ENCODE measurements around the gene PHLPP1. TPM values are rescaled to one million over a fixed set of nuclear protein-coding genes. Genes with fewer than 3 reads are reported as not detected.

Gene PHLPP1
- total and polyA plus RNA-seq, 2 of the 13 experiments (the other 11 are each of a cell fraction or from before 2014, with no cell fraction given) = 9.8 to 18.5 TPM

DNA sequence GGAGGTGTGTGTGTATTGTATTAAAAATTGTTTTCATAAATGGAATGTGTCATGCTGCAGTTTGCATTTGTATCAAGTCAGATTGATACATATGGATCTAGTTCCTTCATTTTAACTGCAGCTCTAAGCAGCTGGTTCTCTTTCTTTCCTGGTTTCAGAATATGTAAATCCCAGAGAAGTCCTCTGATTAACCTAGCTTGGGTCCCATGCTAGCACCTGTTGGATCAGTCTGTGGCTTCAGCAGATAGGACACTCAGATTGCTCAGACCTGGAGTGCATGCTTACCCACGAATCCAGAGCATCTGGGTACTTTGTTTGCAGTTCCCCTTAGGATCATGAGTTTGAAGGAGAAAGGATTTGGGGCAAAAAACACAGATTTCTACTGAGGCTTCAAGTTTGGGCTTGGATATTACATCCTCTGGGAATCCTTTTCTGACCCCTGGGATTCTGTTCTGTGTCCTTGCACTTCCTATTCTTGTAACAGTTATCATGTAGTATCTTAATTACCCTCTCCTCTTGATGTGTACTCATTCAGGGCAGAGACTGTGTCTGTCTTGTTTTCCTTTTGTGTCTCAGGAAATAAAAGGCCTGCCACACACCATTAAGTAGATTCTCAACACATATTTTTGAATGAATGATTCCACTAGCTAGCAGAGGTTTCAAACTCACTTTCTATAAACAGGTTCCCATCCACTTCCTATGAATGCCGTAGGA lies 142.1 kb downstream of the PHLPP1 start:
- intact Hi-C loops (cut with micrococcal nuclease; ENCODE audit: unreplicated experiment) = no loop called here
- Histone ChIP-seq H3K4me3 (replicated peaks in 1 of 3; ENCODE audit: insufficient read depth in 1 of 3, low read depth in 2 of 3, low read length in 3 of 3) (no peak overlapping the region), H3K79me2 (ENCODE audit: insufficient read depth, low read length) (peaks cover 3% of the 10 kb centered on the region), H4K20me1 (ENCODE audit: insufficient read depth, low read length) (no peaks in the 10 kb centered on the region), H3K9me3 (ENCODE audit: low read length) (no peaks in the 10 kb centered on the region), H3K4me1 (ENCODE audit: insufficient read depth, low read length) (no peaks in the 10 kb centered on the region), H3K36me3 (replicated peaks in 1 of 2; ENCODE audit: control insufficient read depth in 1 of 2, insufficient read depth in 2 of 2, low read length in 2 of 2) (peaks cover 4 to 30% of the 10 kb centered on the region in 2 experiments; a peak in 2 of 5 replicates), H3K9ac (ENCODE audit: insufficient read depth, low read depth, low read length) (no peak overlapping the region), H3K27me3 (ENCODE audit: control insufficient read depth in 1 of 2, insufficient read depth in 2 of 2, low read length in 2 of 2) (no peaks in the 10 kb centered on the region), H3K4me2 (ENCODE audit: low read depth, low read length) (no peak overlapping the region), H2AFZ (ENCODE audit: low read length) (no peak overlapping the region), H3K27ac (ENCODE audit: extremely low read length, insufficient read depth, low read length) (no peak overlapping the region)
- TF ChIP-seq HOXA3 (CRISPR knock-in tag; IDR thresholded peaks at IDR 0.05) = no peak
- TF ChIP-seq ZNF850 (CRISPR knock-in tag; conservative IDR thresholded peaks at IDR 0.05) = no peak
- TF ChIP-seq U2AF2 (IDR thresholded peaks at IDR 0.05; ENCODE audit: low read depth, low read length) = no peak
- no peak for TF ChIP-seq EZH2 (conservative IDR thresholded peaks at IDR 0.05; ENCODE audit: low read depth, low read length)
- TF ChIP-seq HOXD1 (CRISPR knock-in tag; IDR thresholded peaks at IDR 0.05) = no peak
- TF ChIP-seq PAX8 (CRISPR knock-in tag; IDR thresholded peaks at IDR 0.05; ENCODE audit: borderline replicate concordance) = no peak
- BruUV-seq (replicated peaks) = no TSS peak
- 100% methylated on average over 2 of the region's 2 CpGs for WGBS (ENCODE audit: low lambda C conversion rate)
- no peak for ATAC-seq
- ChIA-PET CTCF (ENCODE audit: low intra/inter-chr PET ratio, low total read pairs) (no interaction called here), POLR2A (no interaction called here)
- no peak for FAIRE-seq
- in situ Hi-C loops (cut with HindIII; ENCODE audit: extremely low pct_ligation_motif_present, low pct_unique_long_range_greater_than_20kb) = no loop called here
- DNase-seq (ENCODE audit: low spot score) = no peak

DNA sequence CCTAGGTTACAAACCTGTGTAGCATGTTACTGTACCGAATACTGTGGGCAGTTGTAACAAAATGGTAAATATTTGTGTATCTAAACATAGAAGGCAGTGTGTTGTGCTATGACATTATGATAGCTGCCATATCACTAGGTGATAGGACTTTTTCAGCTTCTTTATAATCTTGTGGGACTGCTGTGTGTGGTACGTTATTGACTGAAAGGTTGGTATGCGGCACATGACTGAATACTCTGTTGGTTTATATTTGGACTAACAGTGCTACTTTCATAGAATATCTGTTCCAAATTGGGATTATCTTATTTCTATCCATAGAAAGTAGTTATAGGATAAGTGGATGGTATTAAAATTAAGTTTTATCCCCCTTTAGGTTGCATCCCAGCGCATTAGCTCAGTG lies 144.7 kb downstream of the PHLPP1 start:
- Histone ChIP-seq H3K79me2 (ENCODE audit: insufficient read depth, low read length) (peaks cover 3% of the 10 kb centered on the region), H3K4me2 (ENCODE audit: low read depth, low read length) (no peak overlapping the region), H3K9ac (ENCODE audit: insufficient read depth, low read depth, low read length) (no peak overlapping the region), H2AFZ (ENCODE audit: low read length) (no peak overlapping the region), H3K27me3 (ENCODE audit: control insufficient read depth in 1 of 2, insufficient read depth in 2 of 2, low read length in 2 of 2) (no peaks in the 10 kb centered on the region), H3K4me3 (replicated peaks in 1 of 3; ENCODE audit: insufficient read depth in 1 of 3, low read depth in 2 of 3, low read length in 3 of 3) (no peak overlapping the region), H3K9me3 (ENCODE audit: low read length) (no peaks in the 10 kb centered on the region), H3K36me3 (replicated peaks in 1 of 2; ENCODE audit: control insufficient read depth in 1 of 2, insufficient read depth in 2 of 2, low read length in 2 of 2) (peaks cover 3 to 44% of the 10 kb centered on the region in 2 experiments; a peak in 4 of 5 replicates), H3K27ac (ENCODE audit: extremely low read length, insufficient read depth, low read length) (no peak overlapping the region), H3K4me1 (ENCODE audit: insufficient read depth, low read length) (no peaks in the 10 kb centered on the region), H4K20me1 (ENCODE audit: insufficient read depth, low read length) (no peaks in the 10 kb centered on the region)
- intact Hi-C loops (cut with micrococcal nuclease; ENCODE audit: unreplicated experiment) (no loop called here), in situ Hi-C loops (cut with HindIII; ENCODE audit: extremely low pct_ligation_motif_present, low pct_unique_long_range_greater_than_20kb) (no loop called here)
- WGBS (ENCODE audit: low lambda C conversion rate) = 96% methylated on average over 4 of the region's 4 CpGs
- no TSS peak for BruUV-seq (replicated peaks)
- ATAC-seq (no peak), DNase-seq (ENCODE audit: low spot score) (no peak), FAIRE-seq (no peak)
- ChIA-PET CTCF (ENCODE audit: low intra/inter-chr PET ratio, low total read pairs) (no interaction called here), POLR2A (no interaction called here)
- TF ChIP-seq TARDBP (CRISPR knock-in tag; IDR thresholded peaks at IDR 0.05) (no peak), MED13 (CRISPR knock-in tag; IDR thresholded peaks at IDR 0.05) (no peak), FOSL2 (CRISPR knock-in tag; IDR thresholded peaks at IDR 0.05) (no peak), NRL (CRISPR knock-in tag; IDR thresholded peaks at IDR 0.05; ENCODE audit: borderline replicate concordance) (no peak), SALL2 (CRISPR knock-in tag; IDR thresholded peaks at IDR 0.05) (no peak)
- TF ChIP-seq, protein P1, sequence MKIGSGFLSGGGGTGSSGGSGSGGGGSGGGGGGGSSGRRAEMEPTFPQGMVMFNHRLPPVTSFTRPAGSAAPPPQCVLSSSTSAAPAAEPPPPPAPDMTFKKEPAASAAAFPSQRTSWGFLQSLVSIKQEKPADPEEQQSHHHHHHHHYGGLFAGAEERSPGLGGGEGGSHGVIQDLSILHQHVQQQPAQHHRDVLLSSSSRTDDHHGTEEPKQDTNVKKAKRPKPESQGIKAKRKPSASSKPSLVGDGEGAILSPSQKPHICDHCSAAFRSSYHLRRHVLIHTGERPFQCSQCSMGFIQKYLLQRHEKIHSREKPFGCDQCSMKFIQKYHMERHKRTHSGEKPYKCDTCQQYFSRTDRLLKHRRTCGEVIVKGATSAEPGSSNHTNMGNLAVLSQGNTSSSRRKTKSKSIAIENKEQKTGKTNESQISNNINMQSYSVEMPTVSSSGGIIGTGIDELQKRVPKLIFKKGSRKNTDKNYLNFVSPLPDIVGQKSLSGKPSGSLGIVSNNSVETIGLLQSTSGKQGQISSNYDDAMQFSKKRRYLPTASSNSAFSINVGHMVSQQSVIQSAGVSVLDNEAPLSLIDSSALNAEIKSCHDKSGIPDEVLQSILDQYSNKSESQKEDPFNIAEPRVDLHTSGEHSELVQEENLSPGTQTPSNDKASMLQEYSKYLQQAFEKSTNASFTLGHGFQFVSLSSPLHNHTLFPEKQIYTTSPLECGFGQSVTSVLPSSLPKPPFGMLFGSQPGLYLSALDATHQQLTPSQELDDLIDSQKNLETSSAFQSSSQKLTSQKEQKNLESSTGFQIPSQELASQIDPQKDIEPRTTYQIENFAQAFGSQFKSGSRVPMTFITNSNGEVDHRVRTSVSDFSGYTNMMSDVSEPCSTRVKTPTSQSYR (CRISPR knock-in tag; IDR thresholded peaks at IDR 0.05; ENCODE audit: borderline replicate concordance) = no peak
- TF ChIP-seq, protein P2, sequence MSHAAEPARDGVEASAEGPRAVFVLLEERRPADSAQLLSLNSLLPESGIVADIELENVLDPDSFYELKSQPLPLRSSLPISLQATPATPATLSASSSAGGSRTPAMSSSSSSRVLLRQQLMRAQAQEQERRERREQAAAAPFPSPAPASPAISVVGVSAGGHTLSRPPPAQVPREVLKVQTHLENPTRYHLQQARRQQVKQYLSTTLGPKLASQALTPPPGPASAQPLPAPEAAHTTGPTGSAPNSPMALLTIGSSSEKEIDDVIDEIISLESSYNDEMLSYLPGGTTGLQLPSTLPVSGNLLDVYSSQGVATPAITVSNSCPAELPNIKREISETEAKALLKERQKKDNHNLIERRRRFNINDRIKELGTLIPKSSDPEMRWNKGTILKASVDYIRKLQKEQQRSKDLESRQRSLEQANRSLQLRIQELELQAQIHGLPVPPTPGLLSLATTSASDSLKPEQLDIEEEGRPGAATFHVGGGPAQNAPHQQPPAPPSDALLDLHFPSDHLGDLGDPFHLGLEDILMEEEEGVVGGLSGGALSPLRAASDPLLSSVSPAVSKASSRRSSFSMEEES (CRISPR knock-in tag; IDR thresholded peaks at IDR 0.05) = no peak
- TF ChIP-seq, protein P3, sequence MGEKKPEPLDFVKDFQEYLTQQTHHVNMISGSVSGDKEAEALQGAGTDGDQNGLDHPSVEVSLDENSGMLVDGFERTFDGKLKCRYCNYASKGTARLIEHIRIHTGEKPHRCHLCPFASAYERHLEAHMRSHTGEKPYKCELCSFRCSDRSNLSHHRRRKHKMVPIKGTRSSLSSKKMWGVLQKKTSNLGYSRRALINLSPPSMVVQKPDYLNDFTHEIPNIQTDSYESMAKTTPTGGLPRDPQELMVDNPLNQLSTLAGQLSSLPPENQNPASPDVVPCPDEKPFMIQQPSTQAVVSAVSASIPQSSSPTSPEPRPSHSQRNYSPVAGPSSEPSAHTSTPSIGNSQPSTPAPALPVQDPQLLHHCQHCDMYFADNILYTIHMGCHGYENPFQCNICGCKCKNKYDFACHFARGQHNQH (CRISPR knock-in tag; IDR thresholded peaks at IDR 0.05) = no peak
